CD14-positive monocyte (primary cell): ENCODE data around the gene CNPY1. TPM values are rescaled to one million over a fixed set of nuclear protein-coding genes. Genes with fewer than 3 reads are reported as not detected.
A peak's percentile ranks its signal among the peaks of the same experiment; 100 is the strongest.

Source experiments
- DNase-seq, 3 donors: peaks; one replicate each; pipeline ENCODE4 v3.0.0-alpha.2; 2011 to 2022
- H2AFZ ChIP-seq: 2 replicates; pipeline ENCODE4 v1.6.0; 2012; ENCODE audit warnings: mild to moderate bottlenecking, low read depth, low read length, inconsistent platforms; ENCODE audit not compliant: insufficient read depth, poor library complexity, severe bottlenecking
- H3K27ac ChIP-seq, 2 donors: 1 replicate in 1 of 2; 2 replicates in 1 of 2; pipeline ENCODE4 v1.5.1; 2012 to 2013; ENCODE audit warnings: low read length in 2 of 2, control low read depth in 1 of 2, inconsistent platforms in 1 of 2, low read depth in 1 of 2, mild to moderate bottlenecking in 1 of 2
- H3K27me3 ChIP-seq, 2 donors: one replicate each; pipeline versions ENCODE4 v1.6.0 to v1.6.1; 2011 to 2013; ENCODE audit warnings: low read length in 2 of 2; ENCODE audit not compliant: control insufficient read depth in 2 of 2, insufficient read depth in 2 of 2
- H3K36me3 ChIP-seq, 2 donors: replicated peaks in 1 of 2; 1 replicate in 1 of 2; 2 replicates in 1 of 2; pipeline versions ENCODE4 v1.5.1 to v1.6.1; 2012 to 2013; ENCODE audit warnings: low read length in 2 of 2, control low read depth in 1 of 2, inconsistent platforms in 1 of 2, mild to moderate bottlenecking in 1 of 2; ENCODE audit not compliant: insufficient read depth in 2 of 2, control insufficient read depth in 1 of 2
- H3K4me1 ChIP-seq, 2 donors: 1 replicate in 1 of 2; 2 replicates in 1 of 2; pipeline versions ENCODE4 v1.5.1 to v1.6.1; 2012 to 2013; ENCODE audit warnings: low read length in 2 of 2, control low read depth in 1 of 2, inconsistent platforms in 1 of 2, mild to moderate bottlenecking in 1 of 2, moderate library complexity in 1 of 2; ENCODE audit not compliant: insufficient read depth in 2 of 2, control insufficient read depth in 1 of 2
- H3K4me2 ChIP-seq: replicated peaks from 2 replicates; pipeline ENCODE3; 2012; ENCODE audit warnings: low read length, moderate library complexity, mild to moderate bottlenecking; ENCODE audit not compliant: poor library complexity, severe bottlenecking; ENCODE audit errors: extremely low read depth
- H3K4me3 ChIP-seq, 3 experiments: fragments of 200-600 bp in 1 of 3; sonication (generic) in 1 of 3; replicated peaks in 1 of 3; 1 replicate in 2 of 3; 2 replicates in 1 of 3; pipeline ENCODE4 v1.5.1; 2011 to 2013; ENCODE audit warnings: low read length in 3 of 3, mild to moderate bottlenecking in 3 of 3, control low read depth in 2 of 3, low read depth in 2 of 3, inconsistent platforms in 1 of 3, moderate library complexity in 1 of 3
- H3K79me2 ChIP-seq: 2 replicates; pipeline ENCODE4 v1.6.0; 2012; ENCODE audit warnings: mild to moderate bottlenecking, control low read depth, inconsistent platforms, low read length, moderate library complexity; ENCODE audit not compliant: insufficient read depth
- H3K9ac ChIP-seq: 2 replicates; pipeline ENCODE4 v1.6.0; 2017; ENCODE audit warnings: low read length, mild to moderate bottlenecking; ENCODE audit not compliant: insufficient read depth, poor library complexity, severe bottlenecking
- H3K9me3 ChIP-seq, 2 donors: replicated peaks in 1 of 2; 1 replicate in 1 of 2; 2 replicates in 1 of 2; pipeline versions ENCODE4 v1.5.1 to v1.6.1; 2012 to 2013; ENCODE audit warnings: low read length in 2 of 2, control low read depth in 1 of 2; ENCODE audit not compliant: control insufficient read depth in 1 of 2, insufficient read depth in 1 of 2
- H4K20me1 ChIP-seq: 2 replicates; pipeline ENCODE4 v1.6.0; 2012; ENCODE audit warnings: mild to moderate bottlenecking, low read length, control low read depth, moderate library complexity; ENCODE audit not compliant: insufficient read depth
- H3K27ac Mint-ChIP-seq, 7 donors: one replicate each; pipeline ENCODE4 v1.8.0; 2020; ENCODE audit warnings: mild to moderate bottlenecking in 7 of 7, mixed read lengths in 7 of 7, moderate library complexity in 6 of 7, inconsistent platforms in 2 of 7
- H3K27me3 Mint-ChIP-seq, 3 donors: one replicate each; pipeline ENCODE4 v1.8.0; 2021 to 2022; ENCODE audit warnings: low read depth in 3 of 3, mild to moderate bottlenecking in 3 of 3, mixed read lengths in 3 of 3, moderate library complexity in 3 of 3, inconsistent platforms in 1 of 3
- H3K36me3 Mint-ChIP-seq, 2 donors: one replicate each; pipeline ENCODE4 v1.8.0; 2020; ENCODE audit warnings: mixed read lengths in 2 of 2, inconsistent platforms in 1 of 2, mild to moderate bottlenecking in 1 of 2
- H3K4me1 Mint-ChIP-seq: one replicate; pipeline ENCODE4 v1.8.0; 2020; ENCODE audit warnings: mild to moderate bottlenecking, mixed read lengths
- H3K4me3 Mint-ChIP-seq, 2 donors: one replicate each; pipeline ENCODE4 v1.8.0; 2020; ENCODE audit warnings: mild to moderate bottlenecking in 2 of 2, mixed read lengths in 2 of 2, moderate library complexity in 1 of 2
- H3K9me3 Mint-ChIP-seq, 7 donors: one replicate each; pipeline ENCODE4 v1.8.0; 2020 to 2022; ENCODE audit warnings: mixed read lengths in 7 of 7, mild to moderate bottlenecking in 6 of 7, moderate library complexity in 6 of 7, inconsistent platforms in 2 of 7
- WGBS: methylation state at CpG from one replicate; pipeline ENCODE4 v1.1.5; 2013; ENCODE audit warnings: missing lambda C conversion rate; ENCODE audit not compliant: insufficient coverage; 5-methylcytosine and 5-hydroxymethylcytosine counted together
- intact Hi-C, 2 donors: fragments of 100-400 bp; cut with micrococcal nuclease; formaldehyde crosslinking; loops; one replicate each; pipeline versions ENCODE4 v1.15.0 to v1.15.1; 2023
- polyA plus RNA-seq, 3 donors: library from polyadenylated mRNA; depleted of rRNA in 1 of 3; unstranded in 2 of 3; stranded (reverse) in 1 of 3; fragments of 300-500 nt in 2 of 3; fragments of >200 nt in 1 of 3; fragmentation: Illumina TruSeq in 2 of 3; gene quantifications; 1 replicate in 2 of 3; 2 replicates in 1 of 3; pipeline ENCODE4 v1.2.3, GENCODE V29; 2012 to 2021
- TF ChIP-seq, protein P1 (sequence below): fragments of 200-600 bp; IDR thresholded peaks from one replicate; pipeline ENCODE4 v1.8.0; 2022; ENCODE audit warnings: antibody characterized with exemption, mild to moderate bottlenecking

Gene CNPY1
- polyA plus RNA-seq, 3 donors, result not detected

DNA sequence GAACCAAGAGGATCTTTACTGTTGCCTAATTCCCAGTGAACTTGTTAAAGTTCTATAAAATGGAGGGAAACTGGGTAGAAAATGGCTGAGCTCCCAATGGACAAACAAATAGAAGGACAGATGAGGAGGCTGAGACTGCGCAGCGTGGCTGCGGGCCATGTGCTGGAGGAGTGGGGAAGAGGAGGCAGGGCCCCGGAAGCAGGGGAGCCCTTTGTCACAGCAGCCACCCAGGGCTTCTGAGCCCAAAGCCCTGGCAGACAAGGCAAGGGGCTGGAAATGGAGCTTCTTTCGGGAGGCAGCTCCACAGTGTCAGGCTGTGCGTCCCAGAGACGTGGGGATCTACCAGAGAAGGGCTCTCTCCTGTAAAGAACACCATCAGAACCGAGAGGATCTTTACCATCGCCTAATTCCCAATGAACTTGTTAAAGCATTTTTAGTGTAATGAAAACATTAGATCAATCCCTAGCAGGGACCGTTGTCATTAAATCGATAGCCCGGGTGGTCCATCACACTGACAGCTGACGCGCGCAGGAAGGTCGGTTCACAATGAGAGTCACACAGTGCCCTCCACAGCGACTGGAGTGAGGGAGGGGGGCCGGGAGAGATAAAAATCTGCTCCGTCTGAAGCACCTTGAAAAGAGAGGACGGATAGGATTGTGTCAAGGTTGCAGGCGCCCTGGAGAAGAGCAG, 14.0 kb upstream of the CNPY1 start:
- Histone ChIP-seq H3K4me3 (no peak overlapping the region), H2AFZ (no peak overlapping the region), H3K27ac (no peak overlapping the region), H3K4me1 (no peaks in the 10 kb centered on the region), H3K9me3 (no peaks in the 10 kb centered on the region), H3K4me2 (no peak overlapping the region), H3K79me2 (no peaks in the 10 kb centered on the region), H4K20me1 (no peaks in the 10 kb centered on the region), H3K36me3 (no peaks in the 10 kb centered on the region), H3K27me3 (peaks cover 0 to 4% of the 10 kb centered on the region in 2 donors), H3K9ac (no peak overlapping the region)
- H3K4me1 Mint-ChIP-seq, result no peaks in the 10 kb centered on the region
- whole genome bisulfite sequencing, result 96% methylated on average over 16 of the region's 21 CpGs
- TF ChIP-seq, protein P1, sequence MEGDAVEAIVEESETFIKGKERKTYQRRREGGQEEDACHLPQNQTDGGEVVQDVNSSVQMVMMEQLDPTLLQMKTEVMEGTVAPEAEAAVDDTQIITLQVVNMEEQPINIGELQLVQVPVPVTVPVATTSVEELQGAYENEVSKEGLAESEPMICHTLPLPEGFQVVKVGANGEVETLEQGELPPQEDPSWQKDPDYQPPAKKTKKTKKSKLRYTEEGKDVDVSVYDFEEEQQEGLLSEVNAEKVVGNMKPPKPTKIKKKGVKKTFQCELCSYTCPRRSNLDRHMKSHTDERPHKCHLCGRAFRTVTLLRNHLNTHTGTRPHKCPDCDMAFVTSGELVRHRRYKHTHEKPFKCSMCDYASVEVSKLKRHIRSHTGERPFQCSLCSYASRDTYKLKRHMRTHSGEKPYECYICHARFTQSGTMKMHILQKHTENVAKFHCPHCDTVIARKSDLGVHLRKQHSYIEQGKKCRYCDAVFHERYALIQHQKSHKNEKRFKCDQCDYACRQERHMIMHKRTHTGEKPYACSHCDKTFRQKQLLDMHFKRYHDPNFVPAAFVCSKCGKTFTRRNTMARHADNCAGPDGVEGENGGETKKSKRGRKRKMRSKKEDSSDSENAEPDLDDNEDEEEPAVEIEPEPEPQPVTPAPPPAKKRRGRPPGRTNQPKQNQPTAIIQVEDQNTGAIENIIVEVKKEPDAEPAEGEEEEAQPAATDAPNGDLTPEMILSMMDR, result no peak
- peaks cover 0 to 4% (median 2%) of the 10 kb centered on the region in 7 donors for H3K9me3 Mint-ChIP-seq
- peak overlapping the region in 1 of 7 donors; percentile 74 for H3K27ac Mint-ChIP-seq
- no peaks in the 10 kb centered on the region for H3K36me3 Mint-ChIP-seq
- peaks cover 4 to 23% (median 10%) of the 10 kb centered on the region in 3 donors for H3K27me3 Mint-ChIP-seq
- intact Hi-C loops, result no loop called here
- DNase-seq, result no peak
- H3K4me3 Mint-ChIP-seq, result no peak overlapping the region

DNA sequence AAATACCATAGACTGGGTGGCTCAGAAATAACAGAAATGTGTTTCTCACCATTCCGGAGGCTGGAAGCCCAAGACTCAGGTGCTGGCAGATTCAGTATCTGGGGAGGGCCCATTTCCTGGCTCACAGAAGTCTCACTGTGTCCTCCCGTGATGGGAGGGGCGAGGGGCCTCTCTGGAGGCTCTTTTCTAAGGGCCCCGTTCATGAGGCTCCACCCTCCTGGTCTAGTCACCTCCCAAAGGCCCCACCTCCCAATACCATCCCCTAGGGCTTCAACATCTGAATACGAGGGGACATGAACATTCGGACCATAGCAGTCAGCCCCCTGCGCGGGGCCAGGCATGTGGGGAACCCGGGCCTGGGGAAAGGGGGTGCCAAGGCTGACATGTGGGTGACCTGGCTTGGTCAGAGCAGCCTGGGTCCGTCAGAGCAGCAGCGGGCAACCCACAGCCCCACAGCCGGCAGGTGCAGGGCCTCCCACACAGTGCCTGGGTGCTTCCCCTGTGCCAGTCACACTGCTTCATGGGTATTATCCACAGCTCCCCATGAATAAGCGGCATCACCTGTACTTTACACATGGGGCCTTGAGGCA, 13.3 kb upstream of the CNPY1 start:
- H3K27ac ChIP-seq, result no peak overlapping the region
- no peak overlapping the region for H3K4me3 ChIP-seq
- no peaks in the 10 kb centered on the region for H4K20me1 ChIP-seq
- H3K27me3 ChIP-seq, result peaks cover 0 to 4% of the 10 kb centered on the region in 2 donors
- no peak for DNase-seq
- intact Hi-C loops, result no loop called here
- Mint-ChIP-seq H3K27ac (no peak overlapping the region), H3K4me3 (no peak overlapping the region), H3K4me1 (no peaks in the 10 kb centered on the region), H3K9me3 (peaks cover 0 to 5% (median 0%) of the 10 kb centered on the region in 7 donors), H3K27me3 (peaks cover 4 to 21% (median 13%) of the 10 kb centered on the region in 3 donors), H3K36me3 (no peaks in the 10 kb centered on the region)
- no peaks in the 10 kb centered on the region for H3K36me3 ChIP-seq
- H3K4me2 ChIP-seq, result no peak overlapping the region
- TF ChIP-seq, protein P1, result no peak
- H3K9me3 ChIP-seq, result no peaks in the 10 kb centered on the region
- no peak overlapping the region for H2AFZ ChIP-seq
- no peaks in the 10 kb centered on the region for H3K79me2 ChIP-seq
- H3K4me1 ChIP-seq, result no peaks in the 10 kb centered on the region
- no peak overlapping the region for H3K9ac ChIP-seq
- WGBS, result 91% methylated on average over 11 of the region's 13 CpGs
